Measurements from ENCODE around the gene C16orf74. TPM values are rescaled to one million over a fixed set of nuclear protein-coding genes. Genes with fewer than 3 reads are reported as not detected.
A peak's percentile ranks its signal among the peaks of the same experiment; 100 is the strongest.

C16orf74 gene
- total RNA-seq, result not detected in 2 replicates

GRCh38 chr16:85750827-85751697 is at the start of gene C16orf74:
TSS of gene C16orf74 (minus strand) at chr16:85751096. CDS start at chr16:85735217, 15,879 bp downstream.
- peak within 1 kb of the TSS; percentile 74 for H3K4me3 Mint-ChIP-seq (ENCODE audit: low read depth)
- H3K27me3 Mint-ChIP-seq (ENCODE audit: low read depth), result peaks cover 22% of the 10 kb centered on the region
- no peak within 1 kb of the TSS for H3K27ac Mint-ChIP-seq
- intact Hi-C loops (cut with micrococcal nuclease), result no loop called here
- no peaks in the 10 kb centered on the region for H3K9me3 Mint-ChIP-seq
- DNase-seq (ENCODE audit: low spot score), result no peak
- H3K36me3 Mint-ChIP-seq (ENCODE audit: low read depth), result no peaks in the 10 kb centered on the region
- H3K4me1 Mint-ChIP-seq (ENCODE audit: low read depth), result peaks cover 3% of the 10 kb centered on the region

DNA sequence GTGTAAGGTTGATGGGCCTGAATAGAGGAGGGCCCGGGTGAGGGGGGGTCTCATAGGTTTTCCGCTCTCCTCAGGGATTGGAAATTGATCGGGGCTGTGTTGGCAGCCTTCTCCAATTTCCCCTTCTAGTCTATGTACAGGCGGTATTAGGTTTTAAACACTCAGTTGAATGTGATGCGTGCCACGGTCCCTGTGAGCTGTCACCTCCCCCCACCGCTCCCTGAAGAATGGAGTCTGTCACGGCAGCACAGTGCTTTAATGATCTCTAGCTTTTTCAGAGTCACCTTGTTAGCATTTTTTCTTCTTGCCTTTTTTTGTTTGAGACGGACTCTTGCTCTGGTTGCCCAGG is 49.4 kb upstream of the C16orf74 start:
- Mint-ChIP-seq H3K27ac (peak overlapping the region; percentile 89), H3K4me3 (ENCODE audit: low read depth) (peak overlapping the region; percentile 86), H3K36me3 (ENCODE audit: low read depth) (peaks cover 61% of the 10 kb centered on the region), H3K27me3 (ENCODE audit: low read depth) (no peaks in the 10 kb centered on the region), H3K9me3 (no peaks in the 10 kb centered on the region), H3K4me1 (ENCODE audit: low read depth) (peaks cover 27% of the 10 kb centered on the region)
- intact Hi-C loops (cut with micrococcal nuclease), result no loop called here
- no peak for DNase-seq (ENCODE audit: low spot score)

DNA sequence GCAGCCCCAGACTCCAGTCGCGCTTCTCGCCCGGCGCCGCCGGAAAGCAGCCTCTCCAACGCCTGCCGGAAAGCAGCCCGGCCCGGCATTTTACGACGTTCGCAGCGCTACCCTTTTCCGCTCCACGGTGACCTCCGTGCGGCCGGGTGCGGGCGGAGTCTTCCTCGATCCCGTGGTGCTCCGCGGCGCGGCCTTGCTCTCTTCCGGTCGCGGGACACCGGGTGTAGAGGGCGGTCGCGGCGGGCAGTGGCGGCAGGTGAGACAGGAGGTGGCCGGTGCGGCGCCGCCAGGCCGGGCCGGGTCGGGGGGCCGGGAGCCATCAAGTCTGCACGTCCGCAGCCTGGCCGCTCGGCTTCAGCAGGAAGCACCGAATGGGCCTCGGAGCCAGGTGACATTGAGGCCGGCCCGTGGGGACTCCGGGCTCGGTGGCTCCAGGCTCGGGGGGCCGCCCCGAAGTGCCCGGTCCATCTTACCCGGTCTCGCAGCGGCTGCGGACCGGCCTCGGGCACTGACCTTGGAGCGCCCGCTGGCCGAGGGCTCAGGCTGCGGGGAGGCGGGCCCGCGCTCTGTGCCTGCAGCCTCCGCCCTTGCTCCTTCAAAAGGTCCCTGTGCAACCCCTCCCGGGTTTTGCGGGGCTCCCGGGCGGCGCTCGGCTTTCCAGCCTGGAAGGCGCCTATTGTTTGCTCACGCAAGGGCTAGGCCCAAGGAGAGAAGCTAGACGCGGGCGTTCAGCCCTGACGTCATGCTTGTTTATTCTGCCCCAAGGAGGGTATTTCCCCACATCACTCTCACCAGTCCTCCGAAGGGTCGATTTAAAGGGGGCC is 48.8 kb upstream of the C16orf74 start, which contains the start of the genes COX4I1 and EMC8:
Gene COX4I1, plus strand, starts transcription at position 199 of the 824 bp plus-strand sequence. CDS start 1,511 bp downstream, outside the sequence.
Gene EMC8, minus strand, starts transcription at position 48 of the 824 bp plus-strand sequence. CDS start 249 bp downstream, outside the sequence.
- no peaks in the 10 kb centered on the region for H3K9me3 Mint-ChIP-seq
- no peaks in the 10 kb centered on the region for H3K27me3 Mint-ChIP-seq (ENCODE audit: low read depth)
- DNase-seq (ENCODE audit: low spot score), result peak; percentile 91
- intact Hi-C loops (cut with micrococcal nuclease), result loop anchor here (10.0 kb wide), 1 partner anchor 115 kb away; the partner anchor contains the start of gene GINS2
- peak within 1 kb of the TSS; percentile 90 for H3K4me3 Mint-ChIP-seq (ENCODE audit: low read depth)
- peaks cover 61% of the 10 kb centered on the region for H3K36me3 Mint-ChIP-seq (ENCODE audit: low read depth)
- peaks cover 27% of the 10 kb centered on the region for H3K4me1 Mint-ChIP-seq (ENCODE audit: low read depth)
- peak within 1 kb of the TSS; percentile 91 for H3K27ac Mint-ChIP-seq

- Mint-ChIP-seq H3K4me3 (ENCODE audit: low read depth) (peak overlapping the region; percentile 90), H3K9me3 (no peaks in the 10 kb centered on the region), H3K27me3 (ENCODE audit: low read depth) (no peaks in the 10 kb centered on the region), H3K36me3 (ENCODE audit: low read depth) (peaks cover 58% of the 10 kb centered on the region), H3K4me1 (ENCODE audit: low read depth) (peaks cover 26% of the 10 kb centered on the region), H3K27ac (peak overlapping the region; percentile 91)
- intact Hi-C loops (cut with micrococcal nuclease), result loop anchor here (10.0 kb wide), 1 partner anchor 114 kb away; the partner anchor contains the start of gene GINS2
- peak; percentile 28 for DNase-seq (ENCODE audit: low spot score)
Observed at GRCh38 chr16:85798901-85799496, 48.1 kb upstream of the C16orf74 start.

DNA sequence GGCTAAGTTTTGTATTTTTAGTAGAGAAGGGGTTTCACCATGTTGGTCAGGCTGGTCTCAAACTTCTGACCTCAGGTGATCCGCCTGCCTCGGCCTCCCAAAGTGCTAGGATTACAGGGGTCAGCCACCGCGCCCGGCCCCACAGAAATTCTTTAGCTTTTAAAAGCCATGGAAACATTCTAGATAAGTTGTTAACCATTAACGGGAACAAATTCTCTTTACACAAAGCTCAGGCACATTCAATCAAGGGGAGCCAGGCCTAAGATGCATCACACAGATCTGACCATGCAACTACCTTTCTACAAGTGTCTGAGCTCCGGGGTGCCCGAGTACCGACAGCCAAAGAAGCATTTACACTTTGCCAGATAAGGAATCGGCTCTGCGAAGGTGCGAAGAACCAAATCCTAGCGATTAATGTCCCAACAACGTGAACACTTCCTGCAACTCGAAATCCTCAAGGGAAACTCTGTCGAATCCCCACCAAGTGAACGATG is 47.4 kb upstream of the C16orf74 start:
- intact Hi-C loops (cut with micrococcal nuclease), result loop anchor here (10.0 kb wide), 1 partner anchor 114 kb away; the partner anchor contains the start of gene GINS2
- Mint-ChIP-seq H3K27me3 (ENCODE audit: low read depth) (no peaks in the 10 kb centered on the region), H3K36me3 (ENCODE audit: low read depth) (peaks cover 54% of the 10 kb centered on the region), H3K9me3 (no peaks in the 10 kb centered on the region), H3K4me1 (ENCODE audit: low read depth) (peaks cover 25% of the 10 kb centered on the region), H3K4me3 (ENCODE audit: low read depth) (peak overlapping the region; percentile 90), H3K27ac (no peak overlapping the region)
- DNase-seq (ENCODE audit: low spot score), result no peak

GRCh38 chr16:85796599-85796998 is 45.7 kb upstream of the C16orf74 start:
- no peak overlapping the region for H3K27ac Mint-ChIP-seq
- no peak for DNase-seq (ENCODE audit: low spot score)
- H3K4me1 Mint-ChIP-seq (ENCODE audit: low read depth), result peaks cover 26% of the 10 kb centered on the region
- intact Hi-C loops (cut with micrococcal nuclease), result loop anchor here (10.0 kb wide), 1 partner anchor 112 kb away; the partner anchor contains the start of gene GINS2
- peak overlapping the region; percentile 52 for H3K4me3 Mint-ChIP-seq (ENCODE audit: low read depth)
- H3K36me3 Mint-ChIP-seq (ENCODE audit: low read depth), result peaks cover 54% of the 10 kb centered on the region
- no peaks in the 10 kb centered on the region for H3K9me3 Mint-ChIP-seq
- H3K27me3 Mint-ChIP-seq (ENCODE audit: low read depth), result no peaks in the 10 kb centered on the region

- H3K36me3 Mint-ChIP-seq (ENCODE audit: low read depth), result peaks cover 53% of the 10 kb centered on the region
- H3K4me1 Mint-ChIP-seq (ENCODE audit: low read depth), result peaks cover 23% of the 10 kb centered on the region
- no peaks in the 10 kb centered on the region for H3K27me3 Mint-ChIP-seq (ENCODE audit: low read depth)
- H3K27ac Mint-ChIP-seq, result no peak overlapping the region
- intact Hi-C loops (cut with micrococcal nuclease), result loop anchor here (10.0 kb wide), 1 partner anchor 111 kb away; the partner anchor contains the start of gene GINS2
- H3K4me3 Mint-ChIP-seq (ENCODE audit: low read depth), result no peak overlapping the region
- DNase-seq (ENCODE audit: low spot score), result no peak
- no peaks in the 10 kb centered on the region for H3K9me3 Mint-ChIP-seq
Observed at GRCh38 chr16:85796152-85796551, 45.3 kb upstream of the C16orf74 start.

DNA sequence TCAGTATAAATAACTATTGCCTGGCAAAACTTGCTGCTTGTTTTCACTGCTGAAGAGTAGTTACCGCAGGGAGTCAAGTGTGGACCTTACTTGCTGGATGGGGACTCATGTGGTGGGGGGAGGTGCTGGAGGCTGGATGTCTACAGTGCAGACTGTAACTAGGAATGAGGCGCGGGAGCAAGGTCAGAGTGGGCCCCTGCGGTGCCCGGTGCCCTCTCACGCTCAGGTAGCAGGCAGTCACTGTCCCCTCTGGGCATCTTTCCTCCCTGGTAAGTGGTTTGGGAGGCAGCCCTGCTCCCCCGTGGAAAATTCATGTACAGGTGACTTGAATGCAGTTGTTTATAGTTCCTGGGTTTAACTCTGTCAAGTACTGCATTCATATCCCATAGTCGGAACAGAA is 43.8 kb upstream of the C16orf74 start:
- Mint-ChIP-seq H3K4me3 (ENCODE audit: low read depth) (no peak overlapping the region), H3K9me3 (no peaks in the 10 kb centered on the region), H3K27me3 (ENCODE audit: low read depth) (no peaks in the 10 kb centered on the region), H3K27ac (no peak overlapping the region), H3K4me1 (ENCODE audit: low read depth) (peaks cover 22% of the 10 kb centered on the region), H3K36me3 (ENCODE audit: low read depth) (peaks cover 53% of the 10 kb centered on the region)
- intact Hi-C loops (cut with micrococcal nuclease), result loop anchor here (10.0 kb wide), 1 partner anchor 110 kb away; the partner anchor contains the start of gene GINS2
- no peak for DNase-seq (ENCODE audit: low spot score)

DNA sequence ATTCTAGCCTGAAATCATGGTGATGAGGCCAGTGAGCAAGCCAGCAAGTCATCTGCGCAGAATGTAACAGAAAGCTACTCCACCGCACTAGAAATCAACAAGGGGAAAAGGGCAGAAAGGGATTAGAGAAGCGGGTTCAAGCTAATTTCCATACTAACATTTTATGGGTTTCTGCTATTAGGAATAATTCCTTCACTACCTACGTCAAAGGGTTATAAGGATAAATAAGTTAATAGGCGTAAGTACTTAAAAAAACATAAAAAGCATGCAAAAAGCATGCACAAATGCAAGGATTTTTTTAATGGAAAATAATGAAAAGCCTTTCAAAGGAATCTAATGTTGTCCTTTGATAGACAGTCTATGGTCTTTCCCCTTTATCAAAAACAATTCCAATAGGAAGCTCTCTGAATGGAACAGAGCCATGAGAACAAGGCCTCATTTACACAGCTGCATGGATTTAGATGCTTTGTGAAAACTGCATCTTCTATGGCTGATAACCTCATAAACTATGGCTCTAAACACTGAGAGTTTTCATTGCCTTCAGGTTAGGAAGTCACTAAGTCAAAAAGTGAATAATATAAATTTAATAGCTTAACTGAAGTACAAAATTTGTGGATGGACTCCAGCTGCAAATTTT is 42.9 kb upstream of the C16orf74 start:
- H3K4me1 Mint-ChIP-seq (ENCODE audit: low read depth), result peaks cover 22% of the 10 kb centered on the region
- no peak overlapping the region for H3K4me3 Mint-ChIP-seq (ENCODE audit: low read depth)
- DNase-seq (ENCODE audit: low spot score), result no peak
- H3K9me3 Mint-ChIP-seq, result no peaks in the 10 kb centered on the region
- no peak overlapping the region for H3K27ac Mint-ChIP-seq
- no peaks in the 10 kb centered on the region for H3K27me3 Mint-ChIP-seq (ENCODE audit: low read depth)
- intact Hi-C loops (cut with micrococcal nuclease), result loop anchor here (10.0 kb wide), 1 partner anchor 109 kb away; the partner anchor contains the start of gene GINS2
- H3K36me3 Mint-ChIP-seq (ENCODE audit: low read depth), result peaks cover 58% of the 10 kb centered on the region

DNA sequence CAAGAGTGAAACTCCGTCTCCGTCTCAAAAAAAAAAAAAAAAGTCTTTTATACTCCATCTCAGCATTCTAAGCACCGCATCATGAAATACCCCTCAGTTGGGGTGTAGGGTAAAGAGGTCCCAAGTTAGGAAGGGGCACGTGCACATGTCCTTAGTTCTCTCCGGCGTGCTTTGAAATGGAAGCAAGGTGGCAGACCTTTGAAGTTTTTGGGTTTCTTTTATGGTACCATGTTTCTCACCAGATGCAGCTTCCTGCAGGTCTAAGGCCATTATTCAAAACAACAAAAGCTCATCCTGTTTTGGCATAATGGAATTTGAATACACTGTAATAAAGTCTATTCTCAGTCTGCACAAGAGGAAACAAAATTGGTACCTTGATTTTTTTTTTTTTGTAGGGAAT is 38.9 kb upstream of the C16orf74 start:
- no peak overlapping the region for H3K27ac Mint-ChIP-seq
- no peaks in the 10 kb centered on the region for H3K27me3 Mint-ChIP-seq (ENCODE audit: low read depth)
- DNase-seq (ENCODE audit: low spot score), result no peak
- H3K9me3 Mint-ChIP-seq, result no peaks in the 10 kb centered on the region
- H3K4me3 Mint-ChIP-seq (ENCODE audit: low read depth), result no peak overlapping the region
- peaks cover 13% of the 10 kb centered on the region for H3K4me1 Mint-ChIP-seq (ENCODE audit: low read depth)
- intact Hi-C loops (cut with micrococcal nuclease), result loop anchor here (10.0 kb wide), 1 partner anchor 105 kb away; the partner anchor contains the start of gene GINS2
- peaks cover 60% of the 10 kb centered on the region for H3K36me3 Mint-ChIP-seq (ENCODE audit: low read depth)

DNA sequence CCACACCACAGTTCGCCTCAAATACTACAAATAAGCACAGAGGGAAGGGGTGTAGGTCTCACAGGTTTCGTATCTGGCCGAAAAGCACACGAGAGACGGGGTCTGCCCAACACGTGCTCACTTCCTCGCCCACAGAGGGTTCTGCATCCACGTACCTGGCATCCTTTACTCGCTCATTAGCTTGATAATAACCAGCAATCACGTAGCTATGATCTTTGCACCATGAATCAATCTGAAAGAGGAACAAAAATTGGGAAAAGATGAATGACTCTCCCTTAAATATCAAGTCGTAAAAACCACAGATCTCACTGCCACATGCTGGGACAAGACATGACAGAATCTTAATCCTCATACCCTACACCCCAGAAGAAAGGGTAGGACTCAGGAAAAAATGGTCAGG is 37.9 kb upstream of the C16orf74 start:
- Mint-ChIP-seq H3K36me3 (ENCODE audit: low read depth) (peaks cover 58% of the 10 kb centered on the region), H3K27ac (no peak overlapping the region), H3K4me1 (ENCODE audit: low read depth) (peaks cover 13% of the 10 kb centered on the region), H3K27me3 (ENCODE audit: low read depth) (no peaks in the 10 kb centered on the region), H3K4me3 (ENCODE audit: low read depth) (no peak overlapping the region), H3K9me3 (no peaks in the 10 kb centered on the region)
- intact Hi-C loops (cut with micrococcal nuclease), result no loop called here
- no peak for DNase-seq (ENCODE audit: low spot score)

All from activated T-helper 2 cell treated with anti-CD3 and anti-CD28 coated beads, Interferon-gamma antibody, Interleukin-2, Interleukin-4, amounts not matched to agents 10 μg/mL and 5 μg/mL and 100 μg/mL, durations not matched to agents 14 hours and 24 hours and 36 hours (primary cell).